GM19328 (cell line): ENCODE results near the gene CAPN15.
"Not testable (repeated sequence)": the region's sequence is repeated elsewhere in the genome, so short reads cannot be mapped to it uniquely, and the experiment has no call there.

Source experiments
- ATAC-seq: cut with Tn5 transposase; IDR thresholded peaks from one replicate; pipeline ENCODE4 v1.9.1; 2021; ENCODE audit warnings: mild to moderate bottlenecking, moderate library complexity; ENCODE audit not compliant: unreplicated experiment

The CAPN15 gene

DNA sequence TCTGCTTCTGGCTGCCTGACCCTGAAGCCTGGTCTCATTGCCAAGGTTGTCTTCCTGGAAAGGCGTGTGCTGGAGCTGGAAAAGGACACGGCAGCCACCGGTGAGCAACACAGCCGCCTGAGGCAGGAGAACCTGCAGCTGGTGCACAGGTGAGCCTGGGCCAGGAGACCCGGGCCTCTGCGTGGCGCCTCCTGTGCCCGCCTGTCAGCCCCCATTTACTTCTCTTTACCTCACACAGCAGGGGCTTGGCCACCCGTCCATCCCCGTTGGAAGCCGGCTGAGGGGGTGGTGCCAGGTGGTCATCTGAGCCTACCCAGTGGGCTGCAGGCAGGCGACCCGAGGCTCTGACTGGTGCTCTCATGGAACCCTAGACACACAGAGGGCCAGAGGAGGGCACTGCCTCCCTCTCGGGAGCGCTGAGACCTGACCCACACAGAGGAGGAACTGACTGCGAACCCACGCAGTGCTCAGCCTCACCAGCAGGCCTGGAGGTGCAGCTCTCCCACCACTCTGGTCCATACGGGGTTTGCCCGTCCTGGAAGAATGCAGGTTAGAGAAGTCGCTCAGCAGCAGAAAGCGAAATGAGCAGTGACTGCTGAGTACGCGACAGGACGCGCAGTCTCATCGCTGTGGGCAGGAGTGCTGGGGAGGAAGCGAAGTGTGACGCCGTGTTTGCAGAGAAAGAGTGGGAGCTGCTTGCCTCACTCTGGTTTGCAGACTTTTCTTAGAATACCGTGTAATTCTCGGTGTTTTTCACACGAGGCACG lies 21.9 kb upstream of the CAPN15 start:
- ATAC-seq = no peak

DNA sequence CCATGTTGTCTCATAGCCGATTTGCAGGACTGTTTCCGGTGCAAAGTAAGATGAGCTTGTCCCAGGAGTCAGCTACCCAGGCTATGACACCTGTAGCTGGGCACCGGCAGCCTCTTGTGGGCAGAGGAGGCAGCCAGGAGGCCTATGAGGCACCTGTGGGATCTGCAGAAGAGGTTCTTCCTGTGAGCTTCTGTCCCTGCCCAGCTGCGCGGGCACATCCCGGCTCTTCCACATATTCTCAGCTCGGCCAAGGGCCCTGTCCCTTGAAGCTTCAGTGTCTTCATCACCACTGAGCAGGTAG lies 21.3 kb upstream of the CAPN15 start:
- ATAC-seq = no peak

DNA sequence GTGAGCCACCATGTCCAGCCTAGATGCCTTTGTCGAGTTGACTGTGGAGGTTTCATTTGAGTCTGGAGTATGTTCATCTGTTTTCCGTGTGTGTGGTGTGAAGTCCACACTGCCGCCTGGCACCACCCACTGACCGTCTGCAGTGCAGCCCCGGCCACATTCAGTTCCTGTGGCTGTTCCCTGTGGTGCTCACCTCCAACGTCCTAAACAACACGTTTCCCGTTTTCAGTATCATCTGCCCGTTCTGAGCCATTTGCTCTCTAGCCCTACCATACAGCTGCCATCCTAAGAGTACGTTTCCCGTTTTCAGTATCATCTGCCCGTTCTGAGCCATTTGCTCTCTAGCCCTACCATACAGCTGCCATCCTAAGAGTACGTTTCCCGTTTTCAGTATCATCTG lies 20.0 kb upstream of the CAPN15 start:
- ATAC-seq = not testable (repeated sequence)

DNA sequence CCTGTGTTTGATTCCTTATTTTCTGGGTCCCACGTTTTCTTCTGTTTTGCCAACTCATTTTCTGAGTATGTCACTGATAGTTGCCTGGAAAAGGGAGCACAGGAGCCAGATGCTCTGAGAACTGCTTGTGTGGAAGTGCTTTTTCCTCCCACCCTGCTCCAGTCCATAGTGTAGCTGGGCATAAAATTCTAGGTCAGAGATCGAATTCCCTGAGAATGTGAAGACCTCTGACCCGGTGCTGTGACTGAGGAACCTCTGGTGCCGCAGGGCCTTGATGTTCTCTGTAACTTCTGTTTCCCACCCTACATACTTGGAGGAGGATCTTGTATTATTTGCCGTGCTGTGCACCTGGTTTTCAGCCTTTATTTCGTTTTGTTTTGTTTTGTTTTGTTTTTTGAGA lies 19.5 kb upstream of the CAPN15 start:
- no peak for ATAC-seq

DNA sequence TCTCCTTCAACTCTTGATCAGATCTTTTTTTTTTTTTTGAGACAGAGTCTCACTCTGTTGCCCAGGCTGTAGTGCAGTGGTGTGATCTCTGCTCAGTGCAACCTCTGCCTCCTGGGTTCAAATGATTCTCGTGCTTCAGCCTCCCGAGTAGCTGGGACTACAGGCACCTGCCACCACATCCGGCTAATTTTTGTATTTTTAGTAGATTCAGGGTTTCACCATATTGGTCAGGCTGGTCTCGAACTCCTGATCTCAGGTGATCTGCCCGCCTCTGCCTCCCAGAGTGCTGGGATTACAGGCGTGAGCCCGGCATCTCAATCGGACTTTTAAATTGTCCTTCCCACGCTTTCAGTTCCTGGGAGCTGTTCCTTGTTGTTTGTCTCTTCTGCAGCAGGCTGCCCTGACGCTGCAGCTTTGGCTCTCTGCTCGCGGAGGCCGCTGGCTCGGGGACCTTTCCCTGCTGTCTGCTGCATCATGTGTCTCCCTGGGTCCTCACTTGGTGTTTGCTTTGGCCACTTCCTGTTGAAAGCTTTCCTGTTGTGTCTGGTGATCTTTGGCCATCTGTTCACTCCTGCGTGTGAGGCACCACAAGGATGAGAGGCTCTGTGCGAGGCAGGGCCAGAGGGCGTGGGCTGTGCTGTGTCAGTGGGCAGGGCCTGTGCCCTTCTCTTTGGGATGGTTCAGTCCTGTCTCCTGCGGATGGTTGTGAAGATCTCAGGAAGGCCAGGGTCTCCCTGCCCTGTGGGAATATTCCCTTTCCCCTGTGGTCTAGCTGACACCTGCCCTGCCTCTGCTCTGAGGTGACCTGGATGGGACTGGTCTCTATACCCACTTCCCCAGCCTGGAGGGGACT lies 18.4 kb upstream of the CAPN15 start:
- no peak for ATAC-seq

DNA sequence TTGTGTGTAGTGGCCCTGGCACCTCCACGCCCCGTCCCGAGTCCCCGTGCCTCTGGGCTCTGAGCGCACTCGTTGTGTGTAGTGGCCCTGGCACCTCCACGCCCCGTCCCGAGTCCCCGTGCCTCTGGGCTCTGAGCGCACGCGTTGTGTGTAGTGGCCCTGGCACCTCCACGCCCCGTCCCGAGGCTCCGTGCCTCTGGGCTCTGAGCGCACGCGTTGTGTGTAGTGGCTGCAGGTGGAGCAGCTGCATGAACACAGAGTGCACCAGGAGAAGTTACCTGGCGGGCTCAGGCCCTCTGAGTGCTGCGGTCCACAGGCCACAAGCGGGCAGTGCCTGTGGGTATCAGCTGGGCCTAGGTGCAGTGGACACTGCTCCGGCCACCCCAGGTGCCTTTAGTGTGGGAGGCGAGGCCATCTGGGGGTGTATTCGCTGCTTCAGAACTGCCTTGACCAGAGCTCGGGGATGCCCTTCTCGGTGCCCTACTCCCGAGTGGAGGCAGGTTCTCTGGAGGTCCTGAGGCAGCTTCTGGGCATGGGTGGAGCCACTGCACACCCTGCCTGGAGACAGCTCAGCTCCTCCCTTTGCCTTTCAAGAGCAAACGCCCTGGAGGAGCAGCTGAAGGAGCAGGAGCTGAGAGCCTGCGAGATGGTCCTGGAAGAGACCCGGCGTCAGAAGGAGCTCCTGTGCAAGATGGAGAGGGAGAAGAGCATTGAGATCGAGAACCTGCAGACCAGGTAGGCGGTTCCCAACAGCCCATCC lies 17.3 kb upstream of the CAPN15 start:
- no peak for ATAC-seq

DNA sequence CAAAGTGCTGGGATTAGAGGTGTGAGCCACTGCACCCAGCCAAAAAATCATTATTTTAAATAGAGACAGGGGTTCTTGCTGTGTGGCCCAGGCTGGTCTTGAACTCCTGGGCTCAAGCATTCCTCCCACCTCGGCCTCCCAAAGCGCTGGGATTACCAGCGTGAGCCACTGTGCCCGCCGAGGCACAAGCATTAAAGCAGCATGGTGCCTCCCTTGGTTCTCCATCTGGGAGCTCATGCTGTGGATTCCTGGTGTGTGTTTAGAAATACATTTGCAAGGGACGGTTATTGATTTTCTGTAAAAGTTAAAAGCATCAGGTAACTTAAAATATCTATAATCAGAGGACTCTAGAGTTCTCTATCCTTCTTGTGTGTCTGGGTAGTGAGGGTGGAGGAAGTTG lies 14.7 kb upstream of the CAPN15 start:
- no peak for ATAC-seq

DNA sequence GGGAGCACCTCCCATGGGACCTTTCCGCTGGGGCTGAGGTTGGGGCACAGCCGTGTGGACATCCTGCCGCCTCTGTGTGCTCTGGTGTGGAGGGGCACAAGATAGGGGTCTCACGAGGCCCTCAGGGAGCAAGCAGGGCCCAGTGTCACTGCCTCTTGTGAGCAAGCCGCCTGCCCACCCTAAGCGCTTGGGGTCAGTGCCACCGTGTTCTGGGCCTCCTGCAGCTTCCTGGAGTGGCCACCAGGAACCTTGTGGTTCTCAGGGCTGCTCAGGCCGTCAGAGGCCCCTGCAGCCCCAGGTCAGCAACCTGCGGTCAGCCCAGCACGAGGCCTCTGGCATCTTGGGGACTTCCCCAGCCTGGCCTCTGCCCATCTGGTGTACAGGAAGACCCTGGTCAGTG lies 13.6 kb upstream of the CAPN15 start:
- ATAC-seq = no peak

DNA sequence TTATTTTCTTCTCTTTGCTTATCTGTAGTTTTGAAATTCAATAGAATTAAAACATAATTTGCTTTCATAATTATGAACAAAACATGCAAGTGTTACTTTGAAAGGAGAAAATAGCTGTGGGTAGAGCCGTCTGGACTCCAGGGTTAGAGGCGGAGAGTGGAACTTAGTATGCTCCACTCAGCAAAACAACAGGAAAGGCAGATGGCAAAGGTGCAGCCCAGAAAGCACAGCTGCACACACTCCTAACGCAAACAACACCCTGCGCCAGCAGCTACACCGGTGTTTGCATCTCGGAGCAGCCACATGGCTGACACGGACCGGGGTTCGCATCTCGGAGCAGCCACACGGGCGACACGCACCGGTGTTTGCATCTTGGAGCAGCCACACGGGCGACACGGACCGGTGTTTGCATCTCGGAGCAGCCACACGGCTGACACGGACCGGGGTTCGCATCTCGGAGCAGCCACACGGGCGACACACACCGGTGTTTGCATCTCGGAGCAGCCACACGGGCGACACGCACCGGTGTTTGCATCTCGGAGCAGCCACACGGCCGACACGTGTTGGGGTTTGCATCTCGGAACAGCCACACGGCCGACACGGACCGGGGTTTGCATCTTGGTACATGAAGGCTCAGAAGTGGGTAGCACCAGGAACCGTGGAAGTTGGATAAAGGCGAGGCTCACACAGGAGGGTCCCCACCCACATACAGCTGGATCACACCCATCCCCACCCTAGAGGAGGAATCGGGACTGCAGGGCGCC lies 12.2 kb upstream of the CAPN15 start:
- no peak for ATAC-seq

DNA sequence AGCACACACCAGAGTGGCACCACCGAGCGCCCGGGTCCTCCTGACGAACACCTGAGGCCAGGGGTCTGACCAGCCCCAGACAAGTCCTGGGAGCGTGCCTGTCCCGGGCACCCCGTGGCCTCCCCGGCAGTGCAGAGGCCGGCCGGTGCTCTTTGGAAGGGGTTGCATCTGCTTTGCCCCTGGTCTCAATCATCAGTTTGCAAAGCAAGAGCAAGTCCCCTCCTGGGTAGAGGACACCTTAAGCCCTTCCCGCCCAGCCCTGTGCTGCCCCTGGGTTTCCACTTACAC lies 11.6 kb upstream of the CAPN15 start:
- ATAC-seq = no peak

DNA sequence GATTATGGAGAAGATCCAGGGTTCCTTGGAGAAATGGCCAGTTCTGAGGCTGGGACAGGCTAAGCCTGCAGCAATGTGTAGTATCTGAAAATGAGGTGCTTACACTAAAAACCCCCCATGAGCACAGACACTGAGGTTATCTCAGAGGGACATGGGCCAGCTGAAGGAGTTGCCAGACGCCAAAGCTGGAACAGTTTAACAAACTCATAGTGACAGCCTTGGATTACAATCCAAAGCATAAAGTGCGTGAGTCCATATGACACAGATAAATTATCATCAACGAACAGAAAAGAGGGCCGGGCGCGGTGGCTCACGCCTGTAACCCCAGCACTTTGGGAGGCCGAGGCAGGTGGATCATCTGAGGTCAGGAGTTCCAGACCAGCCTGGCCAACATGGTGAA lies 11.2 kb upstream of the CAPN15 start:
- no peak for ATAC-seq

DNA sequence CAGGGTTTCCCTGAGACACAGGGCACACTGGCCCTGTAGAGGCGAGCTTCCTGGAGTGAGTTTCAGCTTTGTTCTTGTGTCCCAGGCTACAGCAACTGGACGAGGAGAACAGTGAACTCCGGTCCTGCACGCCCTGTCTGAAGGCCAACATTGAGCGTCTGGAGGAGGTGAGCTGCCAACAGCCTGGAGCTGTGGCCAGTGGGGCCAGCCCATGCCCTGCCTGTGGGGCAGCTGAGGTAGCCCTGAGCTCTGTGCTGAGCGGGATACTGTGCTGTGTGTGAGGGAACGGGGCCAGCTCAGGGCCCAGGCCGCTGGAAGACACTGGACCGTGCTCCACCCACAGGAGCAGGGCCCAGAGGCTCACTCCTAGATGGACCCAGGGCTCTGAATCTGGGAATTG lies 8.7 kb upstream of the CAPN15 start:
- no peak for ATAC-seq

DNA sequence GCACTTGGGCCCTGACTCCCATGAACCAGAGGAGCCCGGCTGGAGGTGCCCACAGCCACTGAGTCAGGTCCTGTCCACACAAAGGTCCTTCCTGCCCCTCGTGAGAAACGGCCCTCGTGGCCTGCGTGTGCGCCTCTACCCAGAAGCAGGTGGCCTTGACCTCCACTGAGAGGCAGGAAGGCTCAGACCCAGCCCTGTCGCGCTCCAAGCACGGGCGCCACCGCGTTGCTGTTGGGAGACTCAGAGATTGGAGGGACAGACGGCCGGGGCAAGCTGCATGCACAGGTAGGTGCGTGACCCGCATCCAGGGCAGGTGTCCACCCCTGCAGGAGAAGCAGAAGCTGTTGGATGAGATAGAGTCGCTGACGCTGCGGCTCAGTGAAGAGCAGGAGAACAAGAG lies 8.1 kb upstream of the CAPN15 start:
- ATAC-seq = no peak

DNA sequence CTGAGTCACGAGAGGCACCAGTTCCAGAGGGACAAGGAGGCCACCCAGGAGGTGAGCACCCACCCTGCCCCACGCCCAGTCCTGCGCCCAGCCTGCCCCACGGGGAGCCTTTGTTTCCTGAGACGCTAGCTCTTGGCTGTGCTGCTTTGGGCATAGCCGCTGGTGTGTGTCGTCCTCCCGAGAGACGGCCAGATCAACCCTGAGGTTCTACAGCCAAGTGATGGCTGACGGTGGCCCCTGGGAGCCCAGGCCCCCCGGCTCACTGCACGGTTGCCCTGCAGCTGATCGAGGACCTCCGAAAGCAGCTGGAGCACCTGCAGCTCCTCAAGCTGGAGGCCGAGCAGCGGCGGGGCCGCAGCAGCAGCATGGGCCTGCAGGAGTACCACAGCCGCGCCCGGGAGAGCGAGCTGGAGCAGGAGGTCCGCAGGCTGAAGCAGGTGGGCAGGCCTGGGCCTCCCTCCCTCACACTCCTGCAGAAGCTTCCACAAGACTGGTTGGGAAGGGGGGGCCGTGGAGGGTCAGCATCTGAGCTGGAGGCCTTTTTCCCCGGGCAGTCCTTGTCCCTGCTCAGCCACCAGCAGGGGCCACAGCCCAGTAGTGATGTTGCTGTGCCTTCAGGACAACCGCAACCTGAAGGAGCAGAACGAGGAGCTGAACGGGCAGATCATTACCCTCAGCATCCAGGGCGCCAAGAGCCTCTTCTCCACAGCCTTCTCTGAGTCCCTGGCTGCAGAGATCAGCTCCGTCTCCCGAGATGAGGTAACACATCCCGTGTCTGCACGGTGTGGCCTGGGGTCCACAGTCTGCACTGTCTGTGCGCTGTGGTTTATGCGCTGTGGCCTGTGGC lies 7.4 kb upstream of the CAPN15 start:
- ATAC-seq = no peak

DNA sequence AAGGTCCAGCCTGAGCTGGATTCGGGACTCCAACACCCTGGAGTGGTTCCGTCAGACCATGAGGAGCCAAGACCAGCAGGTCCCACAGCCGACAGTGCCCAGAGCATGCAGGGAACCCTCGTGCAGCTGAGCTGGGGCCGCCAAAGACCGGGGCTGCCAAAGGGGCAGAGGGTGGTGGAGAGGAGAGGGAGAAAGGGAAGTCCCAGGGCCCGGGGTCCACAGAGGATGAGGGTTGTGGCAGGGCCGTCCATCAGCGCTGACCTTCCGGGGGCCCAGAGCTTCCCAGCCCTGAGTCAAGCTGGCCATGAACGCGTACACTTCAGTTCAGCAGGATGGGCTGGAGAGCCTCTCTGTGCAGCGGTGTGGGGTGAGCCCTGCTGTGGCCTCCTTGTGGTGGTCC lies 6.7 kb upstream of the CAPN15 start:
- no peak for ATAC-seq

DNA sequence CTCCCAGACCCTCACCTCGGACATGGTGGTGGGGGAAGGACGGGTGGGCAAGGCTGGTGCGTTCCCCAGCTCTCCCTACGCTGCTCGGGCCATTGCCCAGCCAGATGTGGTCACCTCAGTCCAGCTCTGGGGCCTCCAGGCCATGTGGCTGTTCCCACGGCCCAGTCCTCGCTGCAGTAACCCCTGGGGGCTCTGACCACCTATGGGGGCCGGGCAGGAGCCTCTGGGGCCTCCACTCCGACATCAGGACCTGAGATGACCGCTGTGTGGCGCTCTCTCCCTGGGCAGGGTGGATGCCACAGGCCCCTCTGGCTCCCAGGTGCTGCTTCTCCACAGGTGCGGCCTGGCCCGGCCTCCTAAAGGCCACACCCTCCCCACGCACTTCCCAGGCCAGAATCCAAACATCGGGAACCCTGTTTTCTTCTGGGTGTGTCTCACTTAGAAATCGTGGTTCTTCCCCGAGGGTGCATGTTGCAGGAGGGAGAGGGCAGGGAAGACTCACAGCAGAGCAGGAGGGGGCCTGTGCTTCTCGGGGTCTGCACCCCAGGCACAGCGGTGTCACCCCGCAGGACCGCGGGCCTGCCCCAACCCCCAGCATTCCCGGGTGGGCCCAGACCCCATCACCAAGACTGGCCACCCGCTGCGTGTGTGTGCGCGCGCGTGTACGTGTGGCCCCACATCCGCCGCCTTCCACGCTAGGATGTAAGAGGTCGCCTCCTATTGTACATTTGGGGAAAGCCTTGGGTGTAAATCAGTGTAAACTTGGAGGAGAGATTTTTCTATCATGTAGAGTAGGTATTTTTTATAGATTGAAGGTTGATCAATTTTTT lies 5.9 kb upstream of the CAPN15 start:
- no peak for ATAC-seq

DNA sequence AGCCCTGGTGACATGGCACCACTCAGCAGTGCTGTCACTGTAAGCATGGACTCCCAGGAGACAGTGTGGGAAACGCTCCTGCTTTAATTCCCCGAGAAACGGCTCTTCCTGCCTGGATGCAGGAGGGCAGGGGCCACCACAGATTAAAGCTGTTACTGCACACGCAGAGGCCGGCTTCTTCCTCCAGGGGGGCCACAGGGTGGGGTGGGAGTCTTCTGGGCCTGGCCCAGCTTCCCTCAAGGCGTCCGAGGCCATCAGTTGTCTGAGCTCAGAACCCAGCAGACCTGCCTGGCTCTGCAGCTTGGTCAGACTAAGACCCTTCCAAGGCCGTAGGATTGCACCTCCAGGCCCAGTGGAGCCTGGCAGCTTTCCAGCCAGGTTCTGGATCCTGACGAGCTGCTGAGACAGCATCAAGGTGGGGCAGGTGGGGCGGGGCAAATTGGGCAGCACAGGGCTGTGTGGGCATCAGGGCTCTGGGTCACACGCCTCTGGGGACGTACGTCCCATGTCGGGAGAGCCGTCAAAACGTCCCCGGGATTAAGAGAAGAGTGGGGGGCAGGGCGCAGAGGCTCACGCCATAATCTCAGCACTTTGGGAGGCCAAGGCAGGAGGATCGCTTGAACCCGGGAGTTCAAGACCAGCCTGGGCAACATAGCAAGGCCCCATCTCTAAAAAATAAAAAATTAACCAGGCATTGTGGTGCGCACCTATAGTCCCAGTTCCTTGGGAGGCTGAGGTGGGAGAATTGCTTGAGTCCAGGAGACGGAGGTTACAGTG lies 5.0 kb upstream of the CAPN15 start:
- ATAC-seq = no peak

DNA sequence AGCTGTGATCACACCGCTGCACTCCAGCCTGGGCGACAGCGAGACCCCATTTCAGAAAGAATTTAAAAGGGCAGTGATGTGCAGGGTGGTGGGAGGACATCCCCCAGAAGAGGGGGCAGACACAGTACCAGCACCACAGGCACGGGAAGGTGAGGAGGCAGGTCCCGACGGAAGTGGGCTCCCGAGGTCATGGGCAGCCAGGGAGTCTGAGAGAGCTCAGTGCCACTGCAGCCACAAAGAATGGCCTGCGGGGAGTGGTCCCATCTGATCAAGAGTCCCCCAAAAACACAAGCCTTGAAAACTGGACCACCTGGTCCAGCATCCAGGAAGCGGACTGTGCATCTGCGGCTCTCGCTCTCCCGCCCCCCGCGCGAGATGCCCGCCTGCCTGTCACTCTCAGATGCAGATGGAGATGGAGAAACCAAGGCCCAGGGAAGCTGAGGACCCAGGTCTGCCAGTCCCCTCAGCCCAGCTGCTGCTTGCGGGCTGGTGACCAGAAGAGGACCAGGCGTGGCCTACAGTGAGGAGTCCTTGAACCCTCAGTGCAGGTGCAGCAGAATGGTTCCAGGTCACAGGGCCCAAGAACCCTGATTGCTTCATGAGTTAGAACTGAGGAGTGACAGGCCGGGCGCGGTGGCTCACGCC lies 4.3 kb upstream of the CAPN15 start:
- no peak for ATAC-seq
